ENCODE measurements around the gene TP53RK. TPM values are rescaled to one million over a fixed set of nuclear protein-coding genes. Genes with fewer than 3 reads are reported as not detected.

Gene TP53RK
- total and polyA plus RNA-seq, 2 of the 13 experiments (the other 11 are each of a cell fraction or from before 2014, with no cell fraction given), result 12.9 to 25.5 TPM

- TF ChIP-seq, protein P1, sequence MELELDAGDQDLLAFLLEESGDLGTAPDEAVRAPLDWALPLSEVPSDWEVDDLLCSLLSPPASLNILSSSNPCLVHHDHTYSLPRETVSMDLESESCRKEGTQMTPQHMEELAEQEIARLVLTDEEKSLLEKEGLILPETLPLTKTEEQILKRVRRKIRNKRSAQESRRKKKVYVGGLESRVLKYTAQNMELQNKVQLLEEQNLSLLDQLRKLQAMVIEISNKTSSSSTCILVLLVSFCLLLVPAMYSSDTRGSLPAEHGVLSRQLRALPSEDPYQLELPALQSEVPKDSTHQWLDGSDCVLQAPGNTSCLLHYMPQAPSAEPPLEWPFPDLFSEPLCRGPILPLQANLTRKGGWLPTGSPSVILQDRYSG (CRISPR knock-in tag; IDR thresholded peaks at IDR 0.05), result no peak
- TF ChIP-seq PBX3 (CRISPR knock-in tag; IDR thresholded peaks at IDR 0.05; ENCODE audit: borderline replicate concordance) (no peak), ZFP36L1 (CRISPR knock-in tag; IDR thresholded peaks at IDR 0.05) (no peak), ZNF263 (CRISPR knock-in tag; IDR thresholded peaks at IDR 0.05) (no peak), TOPORS (CRISPR knock-in tag; IDR thresholded peaks at IDR 0.05) (no peak), PCBP1 (IDR thresholded peaks at IDR 0.05; ENCODE audit: borderline replicate concordance, low read depth, low read length) (no peak), ZNF780A (CRISPR knock-in tag; IDR thresholded peaks at IDR 0.05) (no peak), ISL2 (CRISPR knock-in tag; IDR thresholded peaks at IDR 0.05) (peak; percentile 17; the same call in 1 of the 2 replicates), HNRNPUL1 (IDR thresholded peaks at IDR 0.05; ENCODE audit: low read depth, low read length) (no peak), ZNF460 (CRISPR knock-in tag; IDR thresholded peaks at IDR 0.05; ENCODE audit: borderline replicate concordance) (peak; percentile 57; the same call in 1 of the 2 replicates), NRL (CRISPR knock-in tag; IDR thresholded peaks at IDR 0.05; ENCODE audit: borderline replicate concordance) (no peak), TAF1 (CRISPR knock-in tag; IDR thresholded peaks at IDR 0.05) (no peak), ZNF543 (CRISPR knock-in tag; IDR thresholded peaks at IDR 0.05) (no peak), ETV5 (CRISPR knock-in tag; IDR thresholded peaks at IDR 0.05; ENCODE audit: borderline replicate concordance) (0 out of 2 replicates have a peak, but pooled peaks have one; percentile 12)
- TF ChIP-seq, protein P2, sequence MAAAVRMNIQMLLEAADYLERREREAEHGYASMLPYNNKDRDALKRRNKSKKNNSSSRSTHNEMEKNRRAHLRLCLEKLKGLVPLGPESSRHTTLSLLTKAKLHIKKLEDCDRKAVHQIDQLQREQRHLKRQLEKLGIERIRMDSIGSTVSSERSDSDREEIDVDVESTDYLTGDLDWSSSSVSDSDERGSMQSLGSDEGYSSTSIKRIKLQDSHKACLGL (CRISPR knock-in tag; IDR thresholded peaks at IDR 0.05), result no peak
- TF ChIP-seq, protein P3, sequence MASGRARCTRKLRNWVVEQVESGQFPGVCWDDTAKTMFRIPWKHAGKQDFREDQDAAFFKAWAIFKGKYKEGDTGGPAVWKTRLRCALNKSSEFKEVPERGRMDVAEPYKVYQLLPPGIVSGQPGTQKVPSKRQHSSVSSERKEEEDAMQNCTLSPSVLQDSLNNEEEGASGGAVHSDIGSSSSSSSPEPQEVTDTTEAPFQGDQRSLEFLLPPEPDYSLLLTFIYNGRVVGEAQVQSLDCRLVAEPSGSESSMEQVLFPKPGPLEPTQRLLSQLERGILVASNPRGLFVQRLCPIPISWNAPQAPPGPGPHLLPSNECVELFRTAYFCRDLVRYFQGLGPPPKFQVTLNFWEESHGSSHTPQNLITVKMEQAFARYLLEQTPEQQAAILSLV (CRISPR knock-in tag; IDR thresholded peaks at IDR 0.05; ENCODE audit: borderline replicate concordance), result no peak
- TF ChIP-seq, protein P4, sequence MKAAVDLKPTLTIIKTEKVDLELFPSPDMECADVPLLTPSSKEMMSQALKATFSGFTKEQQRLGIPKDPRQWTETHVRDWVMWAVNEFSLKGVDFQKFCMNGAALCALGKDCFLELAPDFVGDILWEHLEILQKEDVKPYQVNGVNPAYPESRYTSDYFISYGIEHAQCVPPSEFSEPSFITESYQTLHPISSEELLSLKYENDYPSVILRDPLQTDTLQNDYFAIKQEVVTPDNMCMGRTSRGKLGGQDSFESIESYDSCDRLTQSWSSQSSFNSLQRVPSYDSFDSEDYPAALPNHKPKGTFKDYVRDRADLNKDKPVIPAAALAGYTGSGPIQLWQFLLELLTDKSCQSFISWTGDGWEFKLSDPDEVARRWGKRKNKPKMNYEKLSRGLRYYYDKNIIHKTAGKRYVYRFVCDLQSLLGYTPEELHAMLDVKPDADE (CRISPR knock-in tag; IDR thresholded peaks at IDR 0.05), result no peak
- TF ChIP-seq, protein P5, sequence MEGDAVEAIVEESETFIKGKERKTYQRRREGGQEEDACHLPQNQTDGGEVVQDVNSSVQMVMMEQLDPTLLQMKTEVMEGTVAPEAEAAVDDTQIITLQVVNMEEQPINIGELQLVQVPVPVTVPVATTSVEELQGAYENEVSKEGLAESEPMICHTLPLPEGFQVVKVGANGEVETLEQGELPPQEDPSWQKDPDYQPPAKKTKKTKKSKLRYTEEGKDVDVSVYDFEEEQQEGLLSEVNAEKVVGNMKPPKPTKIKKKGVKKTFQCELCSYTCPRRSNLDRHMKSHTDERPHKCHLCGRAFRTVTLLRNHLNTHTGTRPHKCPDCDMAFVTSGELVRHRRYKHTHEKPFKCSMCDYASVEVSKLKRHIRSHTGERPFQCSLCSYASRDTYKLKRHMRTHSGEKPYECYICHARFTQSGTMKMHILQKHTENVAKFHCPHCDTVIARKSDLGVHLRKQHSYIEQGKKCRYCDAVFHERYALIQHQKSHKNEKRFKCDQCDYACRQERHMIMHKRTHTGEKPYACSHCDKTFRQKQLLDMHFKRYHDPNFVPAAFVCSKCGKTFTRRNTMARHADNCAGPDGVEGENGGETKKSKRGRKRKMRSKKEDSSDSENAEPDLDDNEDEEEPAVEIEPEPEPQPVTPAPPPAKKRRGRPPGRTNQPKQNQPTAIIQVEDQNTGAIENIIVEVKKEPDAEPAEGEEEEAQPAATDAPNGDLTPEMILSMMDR (CRISPR knock-in tag; IDR thresholded peaks at IDR 0.05), result peak; percentile 29; the same call in 1 of the 2 replicates
- TF ChIP-seq, protein P6, sequence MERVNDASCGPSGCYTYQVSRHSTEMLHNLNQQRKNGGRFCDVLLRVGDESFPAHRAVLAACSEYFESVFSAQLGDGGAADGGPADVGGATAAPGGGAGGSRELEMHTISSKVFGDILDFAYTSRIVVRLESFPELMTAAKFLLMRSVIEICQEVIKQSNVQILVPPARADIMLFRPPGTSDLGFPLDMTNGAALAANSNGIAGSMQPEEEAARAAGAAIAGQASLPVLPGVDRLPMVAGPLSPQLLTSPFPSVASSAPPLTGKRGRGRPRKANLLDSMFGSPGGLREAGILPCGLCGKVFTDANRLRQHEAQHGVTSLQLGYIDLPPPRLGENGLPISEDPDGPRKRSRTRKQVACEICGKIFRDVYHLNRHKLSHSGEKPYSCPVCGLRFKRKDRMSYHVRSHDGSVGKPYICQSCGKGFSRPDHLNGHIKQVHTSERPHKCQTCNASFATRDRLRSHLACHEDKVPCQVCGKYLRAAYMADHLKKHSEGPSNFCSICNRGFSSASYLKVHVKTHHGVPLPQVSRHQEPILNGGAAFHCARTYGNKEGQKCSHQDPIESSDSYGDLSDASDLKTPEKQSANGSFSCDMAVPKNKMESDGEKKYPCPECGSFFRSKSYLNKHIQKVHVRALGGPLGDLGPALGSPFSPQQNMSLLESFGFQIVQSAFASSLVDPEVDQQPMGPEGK (CRISPR knock-in tag; IDR thresholded peaks at IDR 0.05), result 0 out of 2 replicates have a peak, but pooled peaks have one; percentile 16
- TF ChIP-seq, protein P7, sequence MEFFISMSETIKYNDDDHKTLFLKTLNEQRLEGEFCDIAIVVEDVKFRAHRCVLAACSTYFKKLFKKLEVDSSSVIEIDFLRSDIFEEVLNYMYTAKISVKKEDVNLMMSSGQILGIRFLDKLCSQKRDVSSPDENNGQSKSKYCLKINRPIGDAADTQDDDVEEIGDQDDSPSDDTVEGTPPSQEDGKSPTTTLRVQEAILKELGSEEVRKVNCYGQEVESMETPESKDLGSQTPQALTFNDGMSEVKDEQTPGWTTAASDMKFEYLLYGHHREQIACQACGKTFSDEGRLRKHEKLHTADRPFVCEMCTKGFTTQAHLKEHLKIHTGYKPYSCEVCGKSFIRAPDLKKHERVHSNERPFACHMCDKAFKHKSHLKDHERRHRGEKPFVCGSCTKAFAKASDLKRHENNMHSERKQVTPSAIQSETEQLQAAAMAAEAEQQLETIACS (CRISPR knock-in tag; IDR thresholded peaks at IDR 0.05), result no peak
Measured at GRCh38 chr20:46637020-46637419, 52.2 kb downstream of the TP53RK start (continued).

All from HepG2 (cell line).